ENCODE results near the gene TRAK1. TPM values are rescaled to one million over a fixed set of nuclear protein-coding genes. Genes with fewer than 3 reads are reported as not detected.

The TRAK1 gene
- total and polyA plus RNA-seq, 2 donors (not counting 1 experiment from before 2014, with no cell fraction given), result 71.3 to 129 TPM

DNA sequence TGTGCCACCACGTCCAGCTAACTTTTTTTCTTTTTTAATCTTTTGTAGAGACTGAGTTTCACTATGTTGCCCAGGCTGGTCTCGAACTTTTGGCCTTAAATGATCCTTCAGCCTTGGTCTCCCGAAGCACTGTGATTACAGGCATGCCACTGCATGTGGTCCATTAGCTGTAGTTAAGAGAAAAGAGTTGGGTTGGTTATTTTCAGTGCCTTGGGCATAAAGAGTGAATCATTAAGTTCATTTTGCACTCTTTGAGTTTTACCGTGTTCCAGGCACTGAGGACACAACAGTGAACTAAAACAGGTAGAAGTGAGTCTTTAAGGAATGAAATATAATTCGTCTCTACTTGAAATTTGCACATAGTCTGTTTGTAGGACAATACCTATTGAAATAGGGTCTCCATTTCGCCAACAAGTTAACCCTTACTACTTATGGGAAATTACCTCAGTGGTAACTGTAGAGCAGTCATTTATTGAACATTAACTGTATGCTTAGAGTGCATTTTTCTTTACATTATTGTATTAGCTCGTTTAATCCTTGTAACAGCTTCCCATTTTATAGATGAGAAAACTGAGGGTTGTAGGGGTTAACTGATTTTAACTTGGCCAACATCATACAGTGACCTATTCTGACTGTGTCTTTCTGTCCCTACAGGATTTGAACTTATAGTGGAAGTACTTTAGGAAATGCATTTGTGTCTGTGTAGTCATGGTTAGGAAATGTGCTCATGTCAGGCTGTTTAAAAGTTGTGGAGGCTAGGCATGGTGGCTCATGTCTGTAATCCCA lies 22.7 kb upstream of the TRAK1 start:
- Histone ChIP-seq H3K36me3 (replicated peaks in 1 of 2; ENCODE audit: control extremely low read depth in 1 of 2, control insufficient read depth in 1 of 2, extremely low read depth in 1 of 2, insufficient read depth in 2 of 2, low read length in 1 of 2) (peaks cover 0 to 3% of the 10 kb centered on the region in 2 experiments), H2AFZ (ENCODE audit: insufficient read depth, low read depth, low read length, poor library complexity, severe bottlenecking) (no peak overlapping the region), H3K27me3 (replicated peaks in 1 of 4; ENCODE audit: control extremely low read depth in 1 of 4, control insufficient read depth in 3 of 4, insufficient read depth in 4 of 4, low read length in 3 of 4) (no peaks in the 10 kb centered on the region), H3K9me3 (ENCODE audit: control extremely low read depth in 1 of 3, control insufficient read depth in 2 of 3, insufficient read depth in 1 of 3, low read length in 2 of 3) (no peaks in the 10 kb centered on the region), H3K9ac (ENCODE audit: low read length) (peak overlapping the region; percentile 95), H3K27ac (ENCODE audit: low read length in 2 of 2) (peak overlapping the region; percentile 96 to 100), H3K4me1 (ENCODE audit: control insufficient read depth in 2 of 2, insufficient read depth in 2 of 2, low read length in 2 of 2) (peaks cover 86 to 89% of the 10 kb centered on the region in 2 donors), H3K79me2 (ENCODE audit: control insufficient read depth, insufficient read depth, low read length) (peaks cover 97% of the 10 kb centered on the region), H4K20me1 (ENCODE audit: control insufficient read depth, insufficient read depth, low read length, poor library complexity, severe bottlenecking) (no peaks in the 10 kb centered on the region), H3K4me2 (replicated peaks; ENCODE audit: low read depth, low read length, poor library complexity, severe bottlenecking) (peak overlapping the region; percentile 81), H3K4me3 (ENCODE audit: control extremely low read depth in 1 of 5, extremely low read depth in 1 of 5, insufficient read depth in 1 of 5, low read depth in 2 of 5, low read length in 4 of 5) (no peak overlapping the region)
- DNase-seq, result no peak
- Mint-ChIP-seq H3K27me3 (no peaks in the 10 kb centered on the region), H3K4me3 (peak overlapping the region; percentile 78), H3K9me3 (ENCODE audit: insufficient read depth) (no peaks in the 10 kb centered on the region), H3K27ac (peak overlapping the region; percentile 98), H3K4me1 (peaks cover 84% of the 10 kb centered on the region)
- intact Hi-C loops (cut with micrococcal nuclease), result loop anchor here (5.0 kb wide), 1 partner anchor 534 kb away; the partner anchor contains the start of gene NKTR
- POLR2A ChIA-PET, result interaction anchor here (0.6 to 1.3 kb wide), 2 partner anchors 54 to 141 kb away, joined by 4 to 5 read pairs; no protein-coding TSS in a partner anchor
- CTCF ChIA-PET, result interaction anchor here (1.0 to 7.3 kb wide), 4 partner anchors 11 to 29 kb away, joined by 3 to 69 read pairs (median 8); no protein-coding TSS in a partner anchor
- no peak for ATAC-seq (ENCODE audit: low read depth)
- WGBS (ENCODE audit: insufficient coverage), result 89% methylated on average over 4 of the region's 7 CpGs
- TF ChIP-seq EZH2 (IDR thresholded peaks at IDR 0.05; ENCODE audit: borderline replicate concordance, insufficient read depth, low read depth, low read length, poor library complexity, severe bottlenecking), result no peak
- TF ChIP-seq, protein P1, sequence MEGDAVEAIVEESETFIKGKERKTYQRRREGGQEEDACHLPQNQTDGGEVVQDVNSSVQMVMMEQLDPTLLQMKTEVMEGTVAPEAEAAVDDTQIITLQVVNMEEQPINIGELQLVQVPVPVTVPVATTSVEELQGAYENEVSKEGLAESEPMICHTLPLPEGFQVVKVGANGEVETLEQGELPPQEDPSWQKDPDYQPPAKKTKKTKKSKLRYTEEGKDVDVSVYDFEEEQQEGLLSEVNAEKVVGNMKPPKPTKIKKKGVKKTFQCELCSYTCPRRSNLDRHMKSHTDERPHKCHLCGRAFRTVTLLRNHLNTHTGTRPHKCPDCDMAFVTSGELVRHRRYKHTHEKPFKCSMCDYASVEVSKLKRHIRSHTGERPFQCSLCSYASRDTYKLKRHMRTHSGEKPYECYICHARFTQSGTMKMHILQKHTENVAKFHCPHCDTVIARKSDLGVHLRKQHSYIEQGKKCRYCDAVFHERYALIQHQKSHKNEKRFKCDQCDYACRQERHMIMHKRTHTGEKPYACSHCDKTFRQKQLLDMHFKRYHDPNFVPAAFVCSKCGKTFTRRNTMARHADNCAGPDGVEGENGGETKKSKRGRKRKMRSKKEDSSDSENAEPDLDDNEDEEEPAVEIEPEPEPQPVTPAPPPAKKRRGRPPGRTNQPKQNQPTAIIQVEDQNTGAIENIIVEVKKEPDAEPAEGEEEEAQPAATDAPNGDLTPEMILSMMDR (IDR thresholded peaks at IDR 0.05), result no peak

DNA sequence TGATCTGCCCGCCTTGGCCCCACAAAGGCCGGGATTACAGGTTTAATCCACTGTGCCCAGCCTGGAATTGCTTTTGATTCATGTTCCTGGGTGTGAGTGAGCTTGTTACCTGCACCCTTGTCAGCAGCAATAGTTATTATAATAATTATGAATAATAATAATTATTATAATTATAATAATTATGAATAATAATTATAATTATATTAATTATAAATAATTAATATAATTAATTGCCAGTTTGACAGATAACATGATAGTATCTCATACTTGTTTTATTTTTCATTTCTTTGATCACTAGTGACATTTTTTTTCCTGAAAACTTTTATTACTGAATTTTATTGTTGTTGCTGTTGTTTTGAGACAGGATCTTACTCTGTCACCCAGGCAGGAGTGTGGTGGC lies 21.1 kb upstream of the TRAK1 start:
- Histone ChIP-seq H3K9me3 (ENCODE audit: control extremely low read depth in 1 of 3, control insufficient read depth in 2 of 3, insufficient read depth in 1 of 3, low read length in 2 of 3) (no peaks in the 10 kb centered on the region), H3K27me3 (replicated peaks in 1 of 4; ENCODE audit: control extremely low read depth in 1 of 4, control insufficient read depth in 3 of 4, insufficient read depth in 4 of 4, low read length in 3 of 4) (no peaks in the 10 kb centered on the region), H3K79me2 (ENCODE audit: control insufficient read depth, insufficient read depth, low read length) (peaks cover 97% of the 10 kb centered on the region), H3K36me3 (replicated peaks in 1 of 2; ENCODE audit: control extremely low read depth in 1 of 2, control insufficient read depth in 1 of 2, extremely low read depth in 1 of 2, insufficient read depth in 2 of 2, low read length in 1 of 2) (peaks cover 0 to 5% of the 10 kb centered on the region in 2 experiments), H3K4me2 (replicated peaks; ENCODE audit: low read depth, low read length, poor library complexity, severe bottlenecking) (no peak overlapping the region), H2AFZ (ENCODE audit: insufficient read depth, low read depth, low read length, poor library complexity, severe bottlenecking) (no peak overlapping the region), H4K20me1 (ENCODE audit: control insufficient read depth, insufficient read depth, low read length, poor library complexity, severe bottlenecking) (peaks cover 4% of the 10 kb centered on the region), H3K9ac (ENCODE audit: low read length) (no peak overlapping the region), H3K27ac (ENCODE audit: low read length in 2 of 2) (peak overlapping the region in 1 of 2 donors; percentile 80), H3K4me3 (ENCODE audit: control extremely low read depth in 1 of 5, extremely low read depth in 1 of 5, insufficient read depth in 1 of 5, low read depth in 2 of 5, low read length in 4 of 5) (no peak overlapping the region), H3K4me1 (ENCODE audit: control insufficient read depth in 2 of 2, insufficient read depth in 2 of 2, low read length in 2 of 2) (peaks cover 85 to 93% of the 10 kb centered on the region in 2 donors)
- POLR2A ChIA-PET, result interaction anchor here (0.7 kb wide), 1 partner anchor 21 kb away, joined by 3 read pairs; the partner anchor contains the start of gene TRAK1
- H3K27ac Mint-ChIP-seq, result peak overlapping the region; percentile 69
- H3K27me3 Mint-ChIP-seq, result no peaks in the 10 kb centered on the region
- peaks cover 85% of the 10 kb centered on the region for H3K4me1 Mint-ChIP-seq
- H3K4me3 Mint-ChIP-seq, result no peak overlapping the region
- CTCF ChIA-PET, result no interaction called here
- H3K9me3 Mint-ChIP-seq (ENCODE audit: insufficient read depth), result no peaks in the 10 kb centered on the region
- 100% methylated on average over 2 of the region's 2 CpGs for WGBS (ENCODE audit: insufficient coverage)
- intact Hi-C loops (cut with micrococcal nuclease), result no loop called here
- TF ChIP-seq, protein P1 (IDR thresholded peaks at IDR 0.05), result no peak
- TF ChIP-seq EZH2 (IDR thresholded peaks at IDR 0.05; ENCODE audit: borderline replicate concordance, insufficient read depth, low read depth, low read length, poor library complexity, severe bottlenecking), result no peak
- no peak for DNase-seq
- no peak for ATAC-seq (ENCODE audit: low read depth)

Measured in B cell (primary cell).